ENCODE results near the gene SMARCC2. TPM values are rescaled to one million over a fixed set of nuclear protein-coding genes. Genes with fewer than 3 reads are reported as not detected.

SMARCC2 gene
- total RNA-seq, 1 experiment from 2014 or later, result 10.6 TPM

DNA sequence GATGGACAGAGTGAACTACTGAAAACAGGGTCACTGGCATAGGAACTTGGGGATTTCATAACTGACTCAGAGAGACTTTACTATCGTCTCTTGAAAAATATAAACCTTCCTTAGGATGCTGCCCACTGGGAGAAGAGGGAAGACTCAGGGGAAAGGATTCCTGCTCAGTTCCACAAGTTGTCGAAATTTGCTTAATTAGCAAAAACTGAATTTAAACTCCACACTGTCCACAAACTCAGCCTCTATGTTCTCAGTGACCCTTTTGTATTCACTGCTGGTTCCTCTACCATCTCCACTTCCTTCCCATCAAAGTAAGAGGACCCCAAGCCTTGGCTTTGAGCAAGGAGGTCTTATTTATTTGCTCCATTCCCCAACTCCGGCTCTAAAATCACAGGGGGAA lies 44.1 kb downstream of the SMARCC2 start:
- Histone ChIP-seq H3K27me3 (no peaks in the 10 kb centered on the region), H3K4me3 (no peak overlapping the region), H3K9me3 (no peaks in the 10 kb centered on the region), H3K36me3 (peaks cover 34% of the 10 kb centered on the region)
- DNase-seq, result no peak

DNA sequence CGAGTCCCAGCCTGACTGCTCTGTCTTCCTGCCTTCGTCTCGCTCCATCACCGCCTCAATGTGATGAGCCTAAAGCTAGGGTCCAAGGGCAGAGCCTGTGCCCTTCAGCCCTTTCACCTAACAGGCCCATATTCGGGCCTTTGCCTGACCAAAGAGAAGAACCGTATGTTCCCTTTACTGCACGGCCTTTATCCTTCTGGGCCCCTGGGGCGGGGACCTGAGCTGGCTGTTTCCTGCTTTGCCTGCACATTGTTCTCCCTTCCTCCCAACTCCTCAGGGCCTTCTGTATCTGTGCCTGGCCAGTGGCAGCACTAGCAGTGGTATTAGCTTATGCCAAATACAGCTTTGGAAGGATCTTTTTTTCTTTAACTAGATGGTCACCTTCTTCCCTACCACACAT lies 45.4 kb downstream of the SMARCC2 start:
- no peak for DNase-seq
- H3K4me3 ChIP-seq, result no peak overlapping the region
- no peaks in the 10 kb centered on the region for H3K27me3 ChIP-seq
- H3K9me3 ChIP-seq, result no peaks in the 10 kb centered on the region
- peaks cover 44% of the 10 kb centered on the region for H3K36me3 ChIP-seq

DNA sequence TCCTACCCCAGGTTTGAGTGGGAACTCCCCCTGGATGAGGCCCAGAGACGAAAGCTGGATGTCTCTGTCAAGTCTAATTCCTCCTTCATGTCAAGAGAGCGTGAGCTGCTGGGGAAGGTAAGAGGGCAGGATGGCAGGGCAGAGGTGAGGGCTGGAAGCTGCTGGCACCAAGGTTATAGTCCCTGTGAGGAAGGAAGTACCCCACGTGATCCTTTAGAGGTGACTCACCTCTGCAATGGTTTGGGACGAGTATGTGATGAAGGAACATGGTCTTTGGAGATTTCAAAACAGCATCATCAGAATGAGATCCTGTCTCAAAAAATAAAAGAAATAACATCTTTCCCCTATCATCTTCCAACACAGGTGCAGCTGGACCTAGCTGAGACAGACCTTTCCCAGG lies 46.1 kb downstream of the SMARCC2 start:
- Histone ChIP-seq H3K36me3 (peaks cover 51% of the 10 kb centered on the region), H3K27me3 (no peaks in the 10 kb centered on the region), H3K9me3 (no peaks in the 10 kb centered on the region), H3K4me3 (no peak overlapping the region)
- DNase-seq, result no peak

DNA sequence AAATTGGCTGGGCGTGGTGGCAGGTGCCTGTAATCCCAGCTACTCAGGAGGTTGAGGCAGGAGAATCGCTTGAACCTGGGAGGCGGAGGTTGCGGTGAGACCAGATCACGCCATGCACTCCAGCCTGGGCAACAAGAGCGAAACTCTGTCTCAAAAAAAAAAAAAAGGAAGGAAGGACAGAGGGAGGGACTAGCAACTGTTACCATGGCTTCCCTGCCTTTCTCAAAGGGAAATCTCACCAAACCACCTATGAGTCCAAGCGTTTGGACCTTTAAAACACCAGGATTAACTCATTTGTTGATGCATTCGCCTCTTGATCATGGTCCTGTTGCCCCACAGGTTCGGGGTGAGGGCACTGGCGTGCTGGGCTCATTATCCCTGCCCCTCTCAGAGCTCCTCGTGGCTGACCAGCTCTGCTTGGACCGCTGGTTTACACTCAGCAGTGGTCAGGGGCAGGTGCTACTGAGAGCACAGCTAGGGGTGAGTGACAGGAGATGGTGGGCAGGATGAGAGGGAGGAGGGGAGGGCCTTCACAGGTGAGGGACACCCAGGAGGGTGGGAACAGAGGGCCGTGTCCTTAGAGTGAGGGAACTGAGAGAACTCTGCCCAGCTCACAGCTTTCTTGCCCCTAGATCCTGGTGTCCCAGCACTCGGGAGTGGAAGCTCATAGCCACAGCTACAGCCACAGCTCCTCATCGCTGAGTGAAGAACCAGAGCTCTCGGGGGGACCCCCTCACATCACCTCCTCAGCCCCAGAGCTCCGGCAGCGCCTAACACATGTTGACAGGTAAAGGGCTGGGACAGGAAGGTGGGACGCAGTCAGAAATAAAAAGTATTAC lies 47.1 kb downstream of the SMARCC2 start:
- Histone ChIP-seq H3K4me3 (no peak overlapping the region), H3K36me3 (peaks cover 57% of the 10 kb centered on the region), H3K27me3 (no peaks in the 10 kb centered on the region), H3K9me3 (no peaks in the 10 kb centered on the region)
- no peak for DNase-seq

DNA sequence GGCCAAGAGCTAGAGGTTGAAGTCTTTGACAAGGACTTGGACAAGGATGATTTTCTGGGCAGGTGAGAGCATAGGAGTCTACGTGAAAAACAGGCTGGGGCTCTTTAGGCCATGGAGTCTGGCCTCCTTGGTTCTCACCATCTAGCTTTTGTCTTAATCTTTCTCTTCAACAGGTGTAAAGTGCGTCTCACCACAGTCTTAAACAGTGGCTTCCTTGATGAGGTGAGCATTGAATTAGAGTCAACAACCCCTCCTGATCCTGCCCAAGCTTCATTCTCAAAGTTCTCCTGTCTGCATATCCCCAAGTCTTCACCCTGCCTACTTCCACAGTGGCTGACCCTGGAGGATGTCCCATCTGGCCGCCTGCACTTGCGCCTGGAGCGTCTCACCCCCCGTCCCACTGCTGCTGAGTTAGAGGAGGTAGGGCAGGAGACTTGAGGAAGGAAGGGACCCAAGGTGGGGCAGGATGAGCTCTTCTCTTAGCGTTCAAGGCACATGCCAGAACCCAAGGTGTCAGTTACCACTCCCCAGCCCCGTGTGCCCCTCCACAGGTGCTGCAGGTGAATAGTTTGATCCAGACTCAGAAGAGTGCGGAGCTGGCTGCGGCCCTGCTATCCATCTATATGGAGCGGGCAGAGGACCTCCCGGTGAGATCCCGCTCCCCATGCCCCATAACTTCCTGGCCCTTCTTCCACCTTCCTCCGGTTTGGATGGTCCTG lies 51.3 kb downstream of the SMARCC2 start:
- H3K27me3 ChIP-seq, result no peaks in the 10 kb centered on the region
- H3K36me3 ChIP-seq, result peaks cover 59% of the 10 kb centered on the region
- no peaks in the 10 kb centered on the region for H3K9me3 ChIP-seq
- DNase-seq, result no peak
- no peak overlapping the region for H3K4me3 ChIP-seq

DNA sequence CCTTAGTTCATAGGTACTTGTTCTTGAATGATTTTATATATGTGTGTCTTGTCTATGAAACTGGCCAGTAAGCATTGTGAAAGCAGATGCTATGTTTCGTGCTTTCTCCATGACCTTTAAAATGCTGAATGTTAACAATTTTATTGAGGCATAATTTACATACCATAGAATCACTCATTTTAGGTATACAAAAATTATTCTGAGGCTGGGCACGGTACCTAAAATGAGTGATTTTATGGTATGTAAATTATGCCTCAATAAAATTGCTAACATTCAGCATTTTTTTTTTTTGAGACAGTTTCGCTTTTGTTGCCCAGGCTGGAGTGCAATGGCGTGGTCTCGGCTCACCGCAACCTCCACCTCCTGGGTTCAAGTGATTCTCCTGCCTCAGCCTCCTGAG lies 54.4 kb downstream of the SMARCC2 start:
- no peak for DNase-seq
- Histone ChIP-seq H3K36me3 (peaks cover 67% of the 10 kb centered on the region), H3K27me3 (no peaks in the 10 kb centered on the region), H3K4me3 (no peak overlapping the region), H3K9me3 (no peaks in the 10 kb centered on the region)

DNA sequence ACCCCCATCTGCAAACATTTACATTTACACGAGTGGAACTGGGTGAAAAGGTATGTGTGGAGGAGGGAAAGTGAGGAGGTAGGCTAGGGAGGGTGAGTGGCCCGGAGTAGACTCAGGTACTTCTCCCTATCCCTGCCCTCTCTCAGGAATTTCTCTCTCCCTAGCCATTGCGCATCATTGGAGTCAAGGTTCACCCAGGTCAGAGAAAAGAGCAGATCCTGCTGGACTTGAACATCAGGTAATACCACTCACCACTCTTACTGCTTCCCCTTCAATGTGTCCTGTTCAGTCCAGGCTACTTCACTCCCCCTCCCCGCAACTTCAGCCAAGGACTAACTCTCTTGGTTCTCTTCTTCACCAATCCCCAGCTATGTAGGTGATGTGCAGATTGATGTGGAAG lies 58.4 kb downstream of the SMARCC2 start:
- H3K4me3 ChIP-seq, result no peak overlapping the region
- H3K36me3 ChIP-seq, result peaks cover 42% of the 10 kb centered on the region
- no peaks in the 10 kb centered on the region for H3K9me3 ChIP-seq

DNA sequence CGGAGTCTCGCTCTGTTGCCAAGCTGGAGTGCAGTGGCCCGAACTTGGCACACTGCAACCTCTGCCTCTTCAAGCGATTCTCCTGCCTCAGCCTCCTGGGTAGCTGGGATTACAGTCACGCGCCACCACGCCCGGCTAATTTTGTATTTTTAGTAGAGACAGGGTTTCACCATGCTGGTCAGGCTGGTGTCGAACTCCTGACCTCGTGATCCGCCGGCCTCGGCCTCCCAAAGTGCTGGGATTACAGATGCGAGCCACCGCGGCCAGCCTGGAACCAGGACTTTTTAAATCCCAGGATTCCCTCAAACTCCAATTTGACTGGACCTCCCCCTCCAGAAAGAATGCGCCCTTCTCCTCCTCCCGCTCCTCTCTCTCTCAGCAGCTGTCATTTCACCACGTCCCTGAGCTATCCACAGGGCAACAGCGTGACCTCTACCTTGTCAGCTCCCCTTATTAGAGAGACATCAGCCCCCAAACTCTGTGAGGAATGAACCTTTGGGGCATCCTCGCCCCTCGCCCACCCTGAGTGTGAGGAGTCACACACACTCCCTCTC lies 59.3 kb downstream of the SMARCC2 start:
- Histone ChIP-seq H3K9me3 (no peaks in the 10 kb centered on the region), H3K4me3 (peak overlapping the region; percentile 77; the same call in 1 of the 2 replicates), H3K36me3 (peaks cover 42% of the 10 kb centered on the region), H3K27me3 (no peaks in the 10 kb centered on the region)
- no peak for DNase-seq

More for the DNA sequence above, 58.4 kb downstream of the SMARCC2 start:
- H3K27me3 ChIP-seq, result no peaks in the 10 kb centered on the region
- DNase-seq, result no peak

DNA sequence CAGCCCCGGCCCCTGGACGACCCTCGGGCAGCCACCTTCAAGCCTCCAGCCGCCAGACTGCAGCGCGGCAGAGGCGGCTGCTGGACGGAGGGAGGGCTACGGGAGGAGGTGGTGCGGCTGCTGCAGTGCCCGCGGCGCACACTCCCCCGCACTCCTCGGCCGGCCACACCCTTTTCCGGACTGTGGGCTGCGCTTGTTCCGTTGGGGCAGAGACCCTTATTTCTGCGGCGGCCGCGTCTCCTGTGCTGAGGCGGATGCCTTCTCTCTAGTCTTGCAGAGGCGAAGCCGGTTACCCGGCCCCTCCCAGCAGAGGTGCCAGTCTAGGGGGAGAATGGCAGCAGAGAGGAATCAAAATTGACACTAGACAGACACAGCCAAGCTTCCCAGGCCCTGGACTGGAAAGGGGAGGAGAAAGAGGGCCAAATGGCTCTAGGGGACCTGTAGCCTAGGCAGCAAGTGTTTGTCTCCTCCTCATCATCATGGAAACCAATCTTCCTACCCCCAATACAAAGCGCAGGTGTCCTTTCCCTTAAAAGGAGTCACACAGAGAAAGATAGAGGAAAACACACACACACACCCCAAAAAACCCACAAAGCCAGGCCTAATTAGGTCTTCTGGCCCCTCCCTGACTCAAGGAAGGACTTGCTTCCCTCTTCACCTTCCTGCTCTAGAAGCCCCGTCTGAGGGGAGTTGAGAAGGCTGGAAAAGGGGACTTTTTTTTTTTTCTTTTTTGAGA lies 59.9 kb downstream of the SMARCC2 start:
- Histone ChIP-seq H3K27me3 (no peaks in the 10 kb centered on the region), H3K9me3 (no peaks in the 10 kb centered on the region), H3K4me3 (peak overlapping the region; percentile 77), H3K36me3 (peaks cover 42% of the 10 kb centered on the region)
- DNase-seq, result peak; percentile 77

DNA sequence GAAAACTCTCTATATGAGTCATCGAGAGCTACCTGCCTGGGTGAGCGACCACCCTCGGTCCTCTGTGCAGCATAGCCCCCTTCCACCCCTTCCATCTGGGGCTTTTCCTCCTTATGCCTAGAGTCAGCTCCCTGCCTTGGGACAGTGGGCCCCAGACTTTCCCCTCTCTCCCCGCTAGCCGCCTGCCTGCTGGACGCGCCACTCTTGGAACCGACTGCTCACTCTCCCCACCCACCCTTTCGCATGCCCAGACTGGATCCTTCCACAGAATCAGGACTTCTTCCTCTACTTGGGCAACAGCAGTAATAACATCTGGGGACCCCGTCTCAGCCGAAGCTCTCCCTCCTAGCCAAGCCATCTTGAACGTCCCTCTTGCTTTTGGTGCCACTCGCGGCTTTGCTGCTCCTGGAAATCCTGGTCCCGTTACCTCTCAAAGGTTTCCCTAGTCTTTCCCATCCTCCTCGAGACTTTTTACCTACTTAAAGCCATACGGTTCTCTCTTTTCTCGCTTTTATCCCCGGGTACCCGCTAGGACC lies 60.5 kb downstream of the SMARCC2 start:
- H3K27me3 ChIP-seq, result no peaks in the 10 kb centered on the region
- peak; percentile 23 for DNase-seq
- H3K36me3 ChIP-seq, result peaks cover 36% of the 10 kb centered on the region
- no peaks in the 10 kb centered on the region for H3K9me3 ChIP-seq
- H3K4me3 ChIP-seq, result peak overlapping the region; percentile 77

DNA sequence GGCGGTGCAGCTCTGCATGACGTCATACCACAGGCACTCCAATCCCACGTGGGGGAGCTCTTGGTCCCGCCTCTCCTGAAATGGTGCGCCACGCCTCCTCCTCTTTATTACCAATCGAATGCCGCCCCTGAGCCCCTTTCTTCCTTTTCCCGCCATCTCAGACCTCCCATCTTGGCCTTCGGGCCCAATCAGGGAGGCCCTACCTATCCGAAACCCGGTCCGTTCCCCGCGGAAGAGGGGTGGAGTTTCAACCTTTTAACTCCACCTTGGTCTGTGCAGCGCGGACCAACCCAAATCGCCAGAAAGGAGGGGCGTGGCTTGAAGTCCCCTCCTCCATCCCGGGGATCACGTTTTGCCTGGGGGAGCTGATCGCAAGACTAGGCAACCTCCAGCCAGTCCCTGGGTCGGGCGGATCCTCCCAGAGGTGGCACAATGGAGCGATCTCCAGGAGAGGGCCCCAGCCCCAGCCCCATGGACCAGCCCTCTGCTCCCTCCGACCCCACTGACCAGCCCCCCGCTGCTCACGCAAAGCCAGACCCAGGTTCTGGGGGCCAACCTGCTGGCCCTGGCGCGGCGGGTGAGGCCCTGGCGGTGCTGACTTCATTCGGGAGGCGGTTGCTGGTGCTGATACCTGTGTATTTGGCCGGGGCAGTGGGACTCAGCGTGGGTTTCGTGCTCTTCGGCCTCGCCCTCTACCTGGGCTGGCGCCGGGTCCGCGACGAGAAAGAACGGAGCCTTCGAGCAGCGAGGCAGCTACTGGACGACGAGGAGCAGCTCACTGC lies 61.2 kb downstream of the SMARCC2 start, which contains the start of gene ESYT1:
Gene ESYT1, plus strand, starts transcription at position 380 of the 782 bp plus-strand sequence. Its CDS starts 53 bp downstream, at position 433.
- Histone ChIP-seq H3K27me3 (no peaks in the 10 kb centered on the region), H3K9me3 (no peaks in the 10 kb centered on the region), H3K36me3 (peaks cover 29% of the 10 kb centered on the region), H3K4me3 (peak within 1 kb of the TSS; percentile 77)
- DNase-seq, result peak; percentile 99

DNA sequence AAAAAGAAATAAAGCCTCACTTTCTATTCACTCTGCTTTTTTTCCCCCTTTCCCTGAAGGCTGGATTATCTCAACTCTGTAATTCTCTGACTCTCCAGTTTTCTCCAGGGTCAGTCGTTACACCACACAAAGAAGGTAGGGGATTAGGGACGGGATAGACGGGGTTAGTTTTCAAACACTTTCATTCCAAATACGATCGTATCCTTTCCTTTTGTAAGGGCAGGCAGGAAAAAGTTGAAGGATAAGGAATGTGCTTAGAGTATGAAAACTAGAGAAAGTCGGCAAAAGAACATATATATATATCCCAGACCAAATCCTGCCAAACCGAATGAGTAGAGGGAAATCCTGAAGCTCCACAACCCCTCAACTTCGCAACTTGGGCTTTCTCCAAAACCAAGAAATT lies 61.8 kb downstream of the SMARCC2 start:
- H3K9me3 ChIP-seq, result no peaks in the 10 kb centered on the region
- peaks cover 27% of the 10 kb centered on the region for H3K36me3 ChIP-seq
- H3K27me3 ChIP-seq, result no peaks in the 10 kb centered on the region
- no peak for DNase-seq
- peak overlapping the region; percentile 35 for H3K4me3 ChIP-seq

DNA sequence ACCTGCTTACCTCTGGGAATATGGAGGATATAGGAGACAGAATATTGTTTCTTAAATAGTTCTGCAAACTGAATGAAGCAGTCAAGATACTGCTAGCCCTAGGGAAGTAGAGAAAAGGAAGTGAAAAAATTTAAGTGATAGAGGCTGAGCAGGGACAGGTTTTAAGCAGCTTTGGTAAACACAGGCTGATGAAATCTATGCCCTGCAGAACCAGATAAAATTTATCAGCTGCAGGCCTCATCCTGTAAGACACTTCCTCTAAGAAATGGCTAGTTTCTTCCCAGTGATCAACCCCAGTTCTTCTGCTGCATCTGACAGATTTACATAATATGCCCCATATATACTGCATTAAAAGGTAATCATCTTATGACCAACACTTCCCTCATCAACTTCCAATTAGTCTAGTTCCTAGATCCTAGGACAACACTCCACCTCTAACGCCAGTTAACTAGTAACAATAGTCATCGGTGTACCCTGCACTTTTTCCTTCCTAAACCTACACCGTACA lies 62.5 kb downstream of the SMARCC2 start:
- H3K27me3 ChIP-seq, result no peaks in the 10 kb centered on the region
- no peak for DNase-seq
- no peak overlapping the region for H3K4me3 ChIP-seq
- H3K36me3 ChIP-seq, result peaks cover 23% of the 10 kb centered on the region
- H3K9me3 ChIP-seq, result no peaks in the 10 kb centered on the region

DNA sequence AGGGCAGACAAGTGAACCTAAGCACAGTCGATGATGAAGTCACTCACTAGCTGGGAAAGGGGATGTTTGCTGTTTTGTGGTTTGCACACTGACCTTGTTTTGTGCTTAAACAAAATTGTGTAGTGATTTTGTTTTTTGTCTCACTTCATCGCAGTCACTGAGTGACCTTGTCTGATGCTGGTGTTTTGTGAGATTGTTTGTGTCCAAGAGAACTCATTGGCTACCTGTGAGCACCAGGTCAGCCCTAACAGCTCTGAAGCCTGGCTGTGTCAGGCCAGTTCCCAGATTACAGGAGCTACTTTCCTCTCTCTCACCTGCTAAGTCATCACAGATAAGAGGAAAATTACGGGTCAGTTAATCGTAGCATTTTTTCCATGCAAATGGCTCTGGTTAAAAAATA lies 65.2 kb downstream of the SMARCC2 start:
- Histone ChIP-seq H3K36me3 (peaks cover 23% of the 10 kb centered on the region), H3K4me3 (no peak overlapping the region), H3K9me3 (no peaks in the 10 kb centered on the region), H3K27me3 (no peaks in the 10 kb centered on the region)
- DNase-seq, result no peak

DNA sequence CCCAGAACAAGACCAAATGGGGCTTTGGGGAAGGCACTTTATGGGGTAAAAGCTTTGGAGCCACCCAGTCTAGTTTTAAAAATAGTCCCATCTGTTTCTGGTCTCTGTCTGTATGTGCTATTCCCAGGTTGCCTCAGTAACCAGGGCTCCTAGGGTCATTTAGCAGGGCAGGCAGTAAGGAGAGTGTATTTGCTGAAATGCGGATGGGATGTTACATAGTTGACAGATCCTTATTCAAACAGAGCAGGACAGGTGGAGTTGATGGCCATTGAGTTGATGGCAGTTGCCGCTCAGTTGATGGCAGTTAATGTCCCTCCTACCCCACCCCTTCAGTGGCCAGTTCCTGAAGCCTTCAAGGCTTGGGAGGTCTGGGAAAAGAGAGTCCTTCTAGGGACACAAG lies 66.6 kb downstream of the SMARCC2 start:
- Histone ChIP-seq H3K27me3 (no peaks in the 10 kb centered on the region), H3K36me3 (peaks cover 25% of the 10 kb centered on the region), H3K4me3 (no peak overlapping the region), H3K9me3 (no peaks in the 10 kb centered on the region)
- DNase-seq, result no peak

Data from MG63 (cell line).